Activated CD4-positive, alpha-beta memory T cell treated with anti-CD3 and anti-CD28 coated beads, Interleukin-2, amount 10 ng/mL, durations not matched to agents 7 days and 5 days (primary cell): ENCODE data around the gene COL16A1. TPM values are rescaled to one million over a fixed set of nuclear protein-coding genes. Genes with fewer than 3 reads are reported as not detected.

Source experiments
- CTCF ChIA-PET: fragments of 350-600 bp; sonication (Branson Sonifier 250); formaldehyde crosslinking; loops from one replicate; lab custom pipeline; 2021; ENCODE audit warnings: antibody characterized with exemption, inconsistent platforms; lab: Charles Lee
- POLR2A ChIA-PET: fragments of 350-600 bp; sonication (Branson Sonifier 250); formaldehyde crosslinking; loops from one replicate; lab custom pipeline; 2021; ENCODE audit warnings: antibody characterized with exemption; lab: Charles Lee
- DNase-seq: peaks from one replicate; pipeline ENCODE4 v3.0.0-alpha.2; 2020
- H3K27ac Mint-ChIP-seq: one replicate; pipeline ENCODE4 v1.8.0; 2021; ENCODE audit warnings: mild to moderate bottlenecking, mixed read lengths
- H3K27me3 Mint-ChIP-seq: one replicate; pipeline ENCODE4 v1.8.0; 2021; ENCODE audit warnings: mixed read lengths
- H3K36me3 Mint-ChIP-seq: one replicate; pipeline ENCODE4 v1.8.0; 2021; ENCODE audit warnings: low read depth, mixed read lengths
- H3K4me1 Mint-ChIP-seq: one replicate; pipeline ENCODE4 v1.8.0; 2021; ENCODE audit warnings: mixed read lengths
- H3K4me3 Mint-ChIP-seq: one replicate; pipeline ENCODE4 v1.8.0; 2021; ENCODE audit warnings: mild to moderate bottlenecking, mixed read lengths
- H3K9me3 Mint-ChIP-seq: one replicate; pipeline ENCODE4 v1.8.0; 2021; ENCODE audit warnings: mixed read lengths
- total RNA-seq, 2 experiments: library from RNA; stranded (reverse); gene quantifications; one replicate each; pipeline ENCODE4 v1.2.3, GENCODE V29; 2021

COL16A1 gene
- total RNA-seq, 2 experiments from 2014 or later: not detected

DNA sequence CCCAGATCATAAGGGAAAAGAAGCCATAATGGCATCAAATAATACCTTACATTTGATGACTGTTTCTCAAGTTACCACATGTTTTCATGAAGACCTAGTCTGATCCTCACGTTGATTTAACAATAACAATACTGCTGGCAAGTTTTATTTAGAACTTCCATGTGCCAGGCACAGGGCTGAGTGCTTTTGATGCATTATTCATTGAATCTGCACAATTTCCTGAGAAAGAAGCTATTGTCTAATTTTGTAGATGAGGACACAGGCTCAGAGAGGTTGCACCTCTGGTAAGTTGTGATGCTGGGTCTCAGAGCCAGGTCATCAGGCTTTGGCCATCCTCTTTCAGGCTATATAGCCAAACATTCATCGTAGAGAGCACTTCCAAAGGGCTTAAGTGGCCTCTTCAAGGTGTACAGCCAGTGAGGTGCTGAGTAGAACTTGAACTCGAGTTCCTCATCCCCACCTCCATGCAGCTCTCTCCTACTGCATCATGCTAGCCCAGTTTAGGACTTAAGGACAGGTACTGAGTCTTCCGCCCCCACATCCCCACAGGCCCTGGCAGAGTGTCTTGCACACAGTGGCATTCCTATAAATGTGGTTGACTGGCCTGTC, 50.8 kb downstream of the COL16A1 start:
- Mint-ChIP-seq H3K27me3 (no peaks in the 10 kb centered on the region), H3K27ac (no peak overlapping the region)
- POLR2A ChIA-PET: no interaction called here

DNA sequence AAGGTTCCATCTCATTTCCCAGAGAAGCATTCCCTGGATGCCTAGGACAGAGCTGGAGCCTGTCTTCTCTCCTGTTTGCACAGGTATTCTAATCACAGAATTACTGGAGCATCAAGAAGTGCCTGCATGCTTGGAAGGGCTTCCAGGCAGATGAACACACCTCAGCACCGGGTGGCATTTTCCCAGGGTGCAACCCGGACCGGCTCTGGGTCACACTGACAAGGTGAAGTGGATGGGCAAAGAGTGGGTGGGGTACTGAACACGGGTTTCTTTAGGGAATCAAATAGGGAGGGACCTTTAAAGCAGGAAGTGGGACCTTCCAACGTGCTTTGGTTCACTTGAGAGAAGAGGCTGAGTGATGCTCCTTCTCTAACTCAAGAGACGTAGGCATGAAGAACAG, 52.1 kb downstream of the COL16A1 start:
- Mint-ChIP-seq H3K27ac (no peak overlapping the region), H3K4me3 (no peak overlapping the region), H3K27me3 (no peaks in the 10 kb centered on the region), H3K4me1 (peaks cover 6% of the 10 kb centered on the region), H3K9me3 (no peaks in the 10 kb centered on the region), H3K36me3 (no peaks in the 10 kb centered on the region)
- no peak for DNase-seq
- ChIA-PET CTCF (interaction anchor here (1.9 kb wide), 1 partner anchor 137 kb away, joined by 8 read pairs; no protein-coding TSS in a partner anchor), POLR2A (interaction anchor here (1.1 kb wide), 1 partner anchor 9 kb away, joined by 3 read pairs; no protein-coding TSS in a partner anchor)

More for the DNA sequence above, 50.8 kb downstream of the COL16A1 start:
- CTCF ChIA-PET: interaction anchor here (0.5 kb wide), 1 partner anchor 203 kb away, joined by 3 read pairs; no protein-coding TSS in a partner anchor
- no peaks in the 10 kb centered on the region for H3K4me1 Mint-ChIP-seq
- no peaks in the 10 kb centered on the region for H3K9me3 Mint-ChIP-seq
- no peak overlapping the region for H3K4me3 Mint-ChIP-seq
- no peak for DNase-seq
- H3K36me3 Mint-ChIP-seq: no peaks in the 10 kb centered on the region

DNA sequence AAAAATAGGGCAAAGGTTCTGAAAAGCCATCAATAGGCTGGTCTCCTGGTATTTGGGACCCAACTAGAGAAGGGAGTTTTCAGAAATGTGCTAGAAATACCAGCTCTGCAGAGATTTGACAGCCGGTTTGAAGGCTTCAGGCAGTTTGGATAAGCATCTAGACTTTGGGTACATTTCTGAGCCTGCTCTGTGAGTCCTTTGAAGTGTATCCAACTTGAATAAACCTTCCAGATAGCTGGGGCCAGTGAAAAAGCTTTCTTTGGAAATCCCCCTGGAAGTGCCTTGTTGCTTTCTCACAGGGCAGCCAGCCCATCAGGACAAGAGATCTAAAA, 52.8 kb downstream of the COL16A1 start:
- Mint-ChIP-seq H3K4me1 (peaks cover 12% of the 10 kb centered on the region), H3K9me3 (no peaks in the 10 kb centered on the region), H3K4me3 (no peak overlapping the region), H3K27me3 (no peaks in the 10 kb centered on the region), H3K36me3 (no peaks in the 10 kb centered on the region), H3K27ac (no peak overlapping the region)
- DNase-seq: no peak
- ChIA-PET POLR2A (interaction anchor here (1.1 kb wide), 1 partner anchor 8 kb away, joined by 3 read pairs; no protein-coding TSS in a partner anchor), CTCF (interaction anchor here (1.3 to 1.9 kb wide), 2 partner anchors 61 to 138 kb away, joined by 3 to 8 read pairs; no protein-coding TSS in a partner anchor)

DNA sequence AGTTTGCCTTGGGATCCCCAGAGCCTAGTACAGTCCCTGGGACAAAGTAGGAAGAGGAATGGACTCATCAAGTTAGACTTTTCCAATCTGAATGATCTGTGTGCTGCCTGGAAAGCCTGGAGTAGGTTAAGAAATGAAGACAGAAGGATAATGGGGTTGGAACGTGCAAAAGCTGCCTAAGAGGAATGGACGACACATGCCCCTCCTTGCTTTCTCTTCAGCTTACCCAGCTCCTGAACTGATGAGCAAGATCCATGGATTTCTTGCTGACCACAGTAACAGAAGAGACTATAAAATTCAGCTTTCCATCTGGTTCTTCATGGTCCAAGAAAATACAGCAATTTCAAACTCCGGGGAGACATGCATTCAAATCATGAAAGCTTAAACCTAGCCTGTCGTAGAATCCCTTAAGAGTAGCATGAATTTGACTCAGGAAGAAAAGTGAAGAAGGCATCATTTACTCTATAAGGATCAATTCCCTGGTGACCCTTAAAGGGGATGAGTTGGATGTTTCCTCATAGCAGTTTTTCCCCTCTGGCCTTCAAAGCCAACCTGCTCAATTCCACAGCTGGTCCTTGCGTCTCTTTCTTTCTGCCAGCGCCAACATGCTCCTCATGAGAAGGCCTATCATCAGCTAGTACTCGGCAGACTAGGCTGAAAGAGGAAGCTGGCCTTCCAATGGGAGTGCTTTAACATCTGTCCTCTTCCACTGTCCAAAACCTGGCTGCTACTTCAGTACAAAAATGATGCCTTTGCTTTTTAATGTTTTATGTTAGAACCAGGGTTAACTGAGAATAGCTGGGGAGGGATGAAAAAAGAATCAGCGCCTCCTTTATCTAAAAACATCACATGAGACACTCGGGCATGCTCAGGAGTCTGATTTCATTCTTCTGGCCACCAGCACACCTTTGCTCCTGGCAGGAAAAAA, 53.4 kb downstream of the COL16A1 start:
- POLR2A ChIA-PET: interaction anchor here (1.1 kb wide), 1 partner anchor 8 kb away, joined by 3 read pairs; no protein-coding TSS in a partner anchor
- Mint-ChIP-seq H3K36me3 (no peaks in the 10 kb centered on the region), H3K9me3 (no peaks in the 10 kb centered on the region), H3K4me1 (peaks cover 19% of the 10 kb centered on the region), H3K27me3 (no peaks in the 10 kb centered on the region), H3K27ac (no peak overlapping the region), H3K4me3 (no peak overlapping the region)
- DNase-seq: no peak
- CTCF ChIA-PET: interaction anchor here (1.3 to 1.9 kb wide), 2 partner anchors 62 to 139 kb away, joined by 3 to 8 read pairs; no protein-coding TSS in a partner anchor

DNA sequence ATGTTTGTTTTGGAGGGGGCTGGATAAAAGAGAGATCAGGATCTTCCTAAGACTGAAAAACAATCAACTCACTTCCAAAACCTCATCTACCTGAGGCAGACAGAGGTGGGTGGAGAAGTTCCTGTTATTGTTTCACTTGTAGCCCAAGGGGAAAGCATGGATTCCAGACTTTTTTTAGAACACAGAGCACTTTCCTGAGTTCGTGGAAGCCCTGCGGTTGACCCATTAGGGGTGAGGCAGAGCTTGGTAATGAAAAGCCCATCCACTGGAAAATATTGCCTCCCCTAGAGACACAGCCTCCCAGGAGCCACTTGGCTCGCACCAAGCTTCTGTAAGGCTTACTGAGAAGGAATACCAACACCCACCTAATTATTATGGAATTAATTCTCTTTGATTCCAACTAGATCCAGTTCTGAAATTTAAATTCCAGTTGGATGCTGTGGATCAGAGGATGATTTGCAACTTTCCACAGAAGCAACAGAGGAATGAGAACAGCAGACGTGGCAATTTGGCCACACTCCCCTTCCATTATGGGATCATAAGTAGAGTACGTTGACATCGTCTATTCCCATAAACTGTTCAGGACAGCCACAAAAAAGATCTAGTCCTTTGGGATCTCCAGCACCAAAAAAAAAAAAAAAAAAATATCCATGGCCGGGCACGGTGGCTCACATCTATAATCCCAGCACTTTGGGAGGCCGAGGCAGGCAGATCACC, 55.0 kb downstream of the COL16A1 start:
- no peak overlapping the region for H3K4me3 Mint-ChIP-seq
- H3K4me1 Mint-ChIP-seq: peaks cover 29% of the 10 kb centered on the region
- peaks cover 4% of the 10 kb centered on the region for H3K36me3 Mint-ChIP-seq
- DNase-seq: no peak
- POLR2A ChIA-PET: no interaction called here
- no peaks in the 10 kb centered on the region for H3K27me3 Mint-ChIP-seq
- H3K27ac Mint-ChIP-seq: no peak overlapping the region
- H3K9me3 Mint-ChIP-seq: no peaks in the 10 kb centered on the region
- CTCF ChIA-PET: no interaction called here

DNA sequence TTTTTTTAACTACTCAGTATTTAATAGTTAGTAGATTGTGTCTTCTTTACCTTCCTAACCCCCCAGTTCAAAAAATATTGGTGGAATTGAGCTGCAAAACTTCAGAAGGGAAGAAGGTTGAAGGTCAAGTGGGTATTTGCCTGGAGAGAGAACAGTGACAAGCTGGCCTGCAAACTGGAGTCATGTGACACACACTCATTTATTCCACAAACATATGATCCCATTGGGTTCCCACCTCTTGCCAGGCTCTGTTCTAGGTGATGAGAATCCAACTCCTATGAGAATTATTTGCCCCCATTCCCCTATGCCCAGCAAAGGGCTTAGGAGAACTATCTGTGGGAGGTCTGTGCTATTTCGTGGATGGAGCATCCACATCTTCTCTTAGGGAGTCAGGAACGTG, 55.6 kb downstream of the COL16A1 start:
- H3K4me3 Mint-ChIP-seq: no peak overlapping the region
- peaks cover 4% of the 10 kb centered on the region for H3K36me3 Mint-ChIP-seq
- no peaks in the 10 kb centered on the region for H3K9me3 Mint-ChIP-seq
- ChIA-PET POLR2A (no interaction called here), CTCF (no interaction called here)
- peaks cover 34% of the 10 kb centered on the region for H3K4me1 Mint-ChIP-seq
- no peak overlapping the region for H3K27ac Mint-ChIP-seq
- no peak for DNase-seq
- no peaks in the 10 kb centered on the region for H3K27me3 Mint-ChIP-seq

DNA sequence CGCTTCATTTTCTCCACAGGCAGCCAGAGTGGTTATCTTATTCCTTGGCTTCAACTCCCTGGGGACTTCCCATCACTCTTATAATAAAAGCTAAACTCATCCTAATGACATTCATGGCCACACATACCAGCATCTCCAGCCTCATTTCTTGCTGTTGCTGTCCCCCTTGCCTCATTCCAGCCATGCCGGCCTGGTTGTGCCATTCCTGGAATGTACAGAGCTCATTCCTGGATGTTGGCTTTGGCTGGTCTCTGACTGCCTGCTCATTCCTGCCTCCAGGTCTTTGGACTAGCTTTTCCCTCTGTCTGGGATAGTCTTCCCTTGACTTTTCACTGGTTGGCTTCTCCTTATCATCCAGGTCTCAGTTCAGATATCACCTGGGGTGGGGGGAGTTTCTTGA, 56.7 kb downstream of the COL16A1 start:
- Mint-ChIP-seq H3K9me3 (no peaks in the 10 kb centered on the region), H3K4me3 (no peak overlapping the region), H3K4me1 (peaks cover 34% of the 10 kb centered on the region), H3K36me3 (peaks cover 4% of the 10 kb centered on the region), H3K27ac (no peak overlapping the region), H3K27me3 (no peaks in the 10 kb centered on the region)
- ChIA-PET CTCF (interaction anchor here (0.6 kb wide), 1 partner anchor 81 kb away, joined by 3 read pairs; no protein-coding TSS in a partner anchor), POLR2A (no interaction called here)
- DNase-seq: no peak

DNA sequence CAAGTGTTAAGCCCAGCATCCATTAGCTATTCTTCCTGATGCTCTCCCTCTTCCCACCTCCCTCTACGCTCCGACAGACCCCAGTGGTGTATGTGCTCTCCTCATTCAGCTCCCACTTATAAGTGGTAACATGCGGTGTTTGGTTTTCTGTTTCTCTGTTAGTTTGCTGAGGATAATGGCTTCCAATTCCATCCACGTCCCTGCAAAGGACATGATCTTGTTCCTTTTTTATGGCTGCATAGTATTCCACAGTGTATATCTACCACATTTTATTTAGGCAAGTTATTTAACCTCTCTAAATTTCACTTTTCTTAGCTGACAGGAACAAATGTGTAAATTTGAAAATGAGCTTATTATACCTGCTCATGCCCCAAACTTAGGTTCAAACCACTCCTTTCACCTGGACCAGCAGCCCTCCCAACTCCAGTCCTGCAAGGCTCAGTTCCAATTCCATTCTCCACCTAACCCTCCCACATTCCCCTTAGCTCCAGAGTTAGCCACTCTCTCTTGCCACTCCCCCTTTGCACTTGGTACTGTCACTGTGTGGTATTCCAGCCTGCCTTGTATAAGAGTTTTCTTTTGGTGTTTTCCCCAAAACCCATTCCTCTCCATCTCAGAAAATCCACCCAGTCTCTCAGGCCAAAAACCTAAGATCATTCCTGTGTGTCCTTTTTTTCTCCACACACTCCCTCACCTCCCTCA, 57.4 kb downstream of the COL16A1 start:
- H3K27ac Mint-ChIP-seq: peak overlapping the region; percentile 100
- CTCF ChIA-PET: interaction anchor here (0.9 kb wide), 1 partner anchor 142 kb away, joined by 3 read pairs; no protein-coding TSS in a partner anchor
- H3K36me3 Mint-ChIP-seq: peaks cover 4% of the 10 kb centered on the region
- H3K4me1 Mint-ChIP-seq: peaks cover 34% of the 10 kb centered on the region
- H3K9me3 Mint-ChIP-seq: no peaks in the 10 kb centered on the region
- H3K27me3 Mint-ChIP-seq: no peaks in the 10 kb centered on the region
- H3K4me3 Mint-ChIP-seq: peak overlapping the region; percentile 96
- POLR2A ChIA-PET: no interaction called here
- no peak for DNase-seq

DNA sequence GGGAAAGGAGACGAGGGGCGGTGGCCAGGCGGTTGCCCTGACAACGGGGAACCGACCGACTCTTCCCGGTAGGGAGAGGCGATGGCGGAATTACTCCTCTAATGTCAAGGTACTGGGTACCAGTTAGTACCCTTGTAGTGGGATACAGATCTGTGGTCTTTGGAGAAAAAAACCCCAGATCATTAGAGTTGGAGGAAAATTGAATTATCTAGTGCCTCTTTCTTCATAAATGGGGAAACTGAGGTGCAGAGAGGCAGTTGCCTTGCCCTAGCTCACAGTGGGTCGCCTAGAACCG, 58.6 kb downstream of the COL16A1 start:
- peaks cover 4% of the 10 kb centered on the region for H3K36me3 Mint-ChIP-seq
- H3K4me1 Mint-ChIP-seq: peaks cover 34% of the 10 kb centered on the region
- ChIA-PET CTCF (interaction anchor here (0.8 to 2.1 kb wide), 8 partner anchors 10 to 580 kb away, joined by 3 to 18 read pairs (median 4); partner anchors contain the start of gene PUM1), POLR2A (interaction anchor here (0.6 to 2.1 kb wide), 19 partner anchors 10 to 1006 kb away, joined by 3 to 16 read pairs (median 4); partner anchors contain the start of genes COL16A1, KHDRBS1, RBBP4 and SNRNP40)
- no peak for DNase-seq
- peak overlapping the region; percentile 100 for H3K27ac Mint-ChIP-seq
- peak overlapping the region; percentile 96 for H3K4me3 Mint-ChIP-seq
- no peaks in the 10 kb centered on the region for H3K9me3 Mint-ChIP-seq
- no peaks in the 10 kb centered on the region for H3K27me3 Mint-ChIP-seq

DNA sequence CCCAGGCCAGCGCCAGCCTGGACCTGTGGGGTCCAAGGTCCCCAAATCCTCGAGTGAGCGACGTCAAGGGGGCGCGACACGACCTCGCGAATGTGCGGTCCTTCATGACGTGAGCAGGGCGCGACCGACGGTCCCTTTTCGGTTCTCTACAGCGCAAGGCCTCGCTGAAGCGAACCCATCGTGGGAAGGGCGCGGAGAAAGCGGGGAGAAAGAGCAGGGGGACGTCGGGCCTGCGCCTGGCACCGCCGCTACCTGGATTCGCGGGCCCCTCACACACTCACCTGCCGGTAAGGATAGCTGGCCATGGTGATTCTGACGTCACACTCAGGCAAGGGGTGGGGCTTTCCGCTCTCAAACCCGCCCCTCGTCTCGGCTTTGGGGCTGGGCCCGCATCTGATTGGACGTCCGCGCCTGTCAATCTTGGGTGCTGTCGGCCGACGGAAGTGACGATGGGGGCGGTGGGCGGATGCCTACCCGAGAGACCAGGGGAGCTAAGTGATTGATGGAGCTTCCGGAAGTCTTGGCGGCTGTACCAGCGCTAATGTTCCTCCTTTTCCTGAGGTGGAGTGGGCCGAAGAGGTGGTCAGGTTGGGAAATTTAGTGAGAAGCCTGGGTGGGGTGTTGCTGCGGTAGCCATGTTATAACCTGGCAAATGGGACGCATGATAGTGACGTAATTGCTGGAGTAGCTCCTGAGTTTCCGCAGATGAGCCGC, 59.1 kb downstream of the COL16A1 start, which contains the start of gene PEF1:
TSS of gene PEF1 (minus strand) at position 317 of the 714 bp plus-strand sequence. CDS start at position 305, 12 bp downstream.
- Mint-ChIP-seq H3K36me3 (peaks cover 4% of the 10 kb centered on the region), H3K4me3 (peak within 1 kb of the TSS; percentile 96), H3K27me3 (no peaks in the 10 kb centered on the region), H3K9me3 (no peaks in the 10 kb centered on the region), H3K27ac (peak within 1 kb of the TSS; percentile 100), H3K4me1 (peaks cover 34% of the 10 kb centered on the region)
- peak; percentile 99 for DNase-seq
- CTCF ChIA-PET: interaction anchor here (0.7 to 2.1 kb wide), 10 partner anchors 10 to 579 kb away, joined by 3 to 18 read pairs (median 3); partner anchors contain the start of gene PUM1
- POLR2A ChIA-PET: interaction anchor here (0.6 to 2.1 kb wide), 24 partner anchors 10 to 1007 kb away, joined by 3 to 16 read pairs (median 4); partner anchors contain the start of genes COL16A1, KHDRBS1, RBBP4 and SNRNP40

DNA sequence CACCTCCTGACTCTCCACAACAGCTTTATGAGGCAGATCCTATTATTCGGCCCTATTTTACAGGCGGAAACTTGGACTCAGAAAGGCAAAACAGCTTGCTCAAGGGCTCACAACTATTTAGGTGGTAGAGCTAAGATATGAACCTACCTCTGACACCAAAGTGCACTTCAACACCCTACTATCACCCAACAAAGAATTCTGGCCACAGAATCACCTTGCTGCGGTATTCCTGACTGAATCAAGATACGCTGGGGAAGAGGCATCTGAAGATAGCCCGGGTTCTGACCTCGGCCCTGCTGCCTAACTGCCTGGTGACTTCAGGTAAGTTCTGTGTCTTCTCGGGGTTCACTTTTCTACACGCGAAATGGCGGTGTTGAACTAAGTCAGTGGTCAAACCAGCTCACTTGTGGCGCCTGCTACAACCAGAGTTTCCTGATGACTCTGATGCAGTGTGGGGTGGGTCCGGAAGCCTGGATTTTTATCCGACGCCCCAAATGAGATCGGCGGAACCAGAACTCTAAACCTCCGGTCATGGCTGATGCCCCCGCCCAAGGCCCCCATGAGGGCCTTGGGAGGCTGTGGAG, 59.7 kb downstream of the COL16A1 start:
- no peaks in the 10 kb centered on the region for H3K9me3 Mint-ChIP-seq
- ChIA-PET CTCF (interaction anchor here (0.6 to 2.6 kb wide), 8 partner anchors 9 to 464 kb away, joined by 3 to 18 read pairs (median 4); partner anchors contain the start of gene KPNA6), POLR2A (interaction anchor here (0.8 to 2.2 kb wide), 19 partner anchors 9 to 1007 kb away, joined by 3 to 16 read pairs (median 5); partner anchors contain the start of genes COL16A1, RBBP4, SNRNP40 and ZCCHC17)
- H3K4me1 Mint-ChIP-seq: peaks cover 34% of the 10 kb centered on the region
- peak overlapping the region; percentile 96 for H3K4me3 Mint-ChIP-seq
- no peak for DNase-seq
- peaks cover 4% of the 10 kb centered on the region for H3K36me3 Mint-ChIP-seq
- no peaks in the 10 kb centered on the region for H3K27me3 Mint-ChIP-seq
- peak overlapping the region; percentile 100 for H3K27ac Mint-ChIP-seq
